ENCODE measurements around the gene TFEB.

DNA sequence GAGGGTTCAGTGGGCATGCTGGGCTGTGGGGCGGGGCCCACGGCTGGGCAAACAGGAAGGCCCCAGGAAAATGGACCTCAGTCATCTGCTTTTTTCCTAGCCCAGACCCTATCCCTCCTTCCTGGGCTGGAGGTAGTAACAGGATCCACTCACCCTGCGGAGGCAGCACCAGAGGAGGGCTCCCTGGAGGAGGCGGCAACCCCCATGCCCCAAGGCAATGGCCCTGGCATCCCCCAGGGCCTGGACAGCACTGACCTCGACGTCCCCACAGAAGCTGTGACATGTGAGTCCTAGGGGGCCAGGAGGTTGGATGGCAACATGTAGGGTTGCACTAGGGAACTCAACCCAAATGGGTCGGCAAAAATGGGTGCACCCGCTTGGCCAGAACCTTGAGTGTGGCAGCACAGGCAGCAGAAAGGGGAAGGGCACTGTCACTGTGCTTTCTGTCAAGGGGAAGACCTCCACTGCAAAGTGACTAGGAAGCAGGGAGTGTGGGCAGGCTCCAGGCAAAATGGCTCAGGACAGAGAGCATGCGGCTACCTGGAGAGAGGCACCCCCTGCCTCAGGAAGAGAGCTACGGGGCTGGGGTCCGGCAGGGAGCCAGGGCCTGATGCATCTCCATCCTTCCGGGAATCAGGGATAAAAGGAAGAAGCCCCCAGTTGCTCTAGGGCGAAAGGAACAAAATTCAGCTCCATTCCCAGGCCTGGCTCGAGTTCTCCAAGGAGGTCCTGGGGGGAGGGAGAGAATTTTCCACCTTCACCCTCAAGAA, 89.2 kb downstream of the TFEB start:
- TF ChIP-seq POLR2A (IDR thresholded peaks at IDR 0.05) (no peak), CTCF (IDR thresholded peaks at IDR 0.05 in 8 of 11, conservative IDR thresholded peaks at IDR 0.05 in 3 of 11) (no peak), POLR2AphosphoS5 (IDR thresholded peaks at IDR 0.05) (no peak)

All from spleen (tissue), 7 donors.